SU-DHL-6 (cell line): ENCODE data around the gene GCNT4.

Experiments
- H2AFZ ChIP-seq: fragments of 200-600 bp; sonication (generic); 2 replicates; pipeline ENCODE4 v1.6.1; 2014; ENCODE audit warnings: low read depth, mild to moderate bottlenecking, moderate library complexity, mixed read lengths, antibody characterized with exemption, low read length; ENCODE audit not compliant: severe bottlenecking
- H3F3A ChIP-seq: fragments of 200-600 bp; shearing (Covaris generic); 2 replicates; pipeline ENCODE4 v1.6.0; 2016; ENCODE audit warnings: antibody characterized with exemption, mild to moderate bottlenecking; ENCODE audit not compliant: insufficient read depth
- H3K27ac ChIP-seq: fragments of 200-600 bp; sonication (generic); 2 replicates; pipeline ENCODE4 v1.5.1; 2016; ENCODE audit warnings: low read depth, mild to moderate bottlenecking, low read length, moderate library complexity, mixed read lengths
- H3K27me3 ChIP-seq: fragments of 200-600 bp; sonication (generic), shearing (Covaris generic); 2 replicates; pipeline ENCODE4 v1.6.0; 2014; ENCODE audit warnings: mild to moderate bottlenecking, low read length
- H3K36me3 ChIP-seq: fragments of 200-600 bp; sonication (generic); 2 replicates; pipeline ENCODE4 v1.6.1; 2014; ENCODE audit warnings: mild to moderate bottlenecking, low read length, mixed read lengths
- H3K4me2 ChIP-seq: fragments of 300-600, 200-600 bp; shearing (Covaris generic), sonication (generic); 2 replicates; pipeline ENCODE4 v1.6.0; 2014; ENCODE audit warnings: low read length, low read depth, mild to moderate bottlenecking; ENCODE audit not compliant: poor library complexity, severe bottlenecking
- H3K4me3 ChIP-seq: fragments of 200-600 bp; sonication (generic); 2 replicates; pipeline ENCODE4 v1.5.1; 2014; ENCODE audit warnings: antibody characterized with exemption, low read length, mild to moderate bottlenecking, mixed read lengths; ENCODE audit not compliant: insufficient read depth, poor library complexity, severe bottlenecking
- H3K79me2 ChIP-seq: fragments of 200-600 bp; sonication (generic); 2 replicates; pipeline ENCODE4 v1.6.1; 2014; ENCODE audit warnings: mild to moderate bottlenecking, low read length, moderate library complexity; ENCODE audit not compliant: insufficient read depth
- H3K9ac ChIP-seq: fragments of 200-600 bp; sonication (generic); 2 replicates; pipeline ENCODE4 v1.7.0; 2014; ENCODE audit warnings: mild to moderate bottlenecking, low read length
- H3K9me2 ChIP-seq: fragments of 200-600 bp; sonication (generic); replicated peaks from 2 replicates; pipeline ENCODE4 v1.6.1; 2014; ENCODE audit warnings: low read length; ENCODE audit not compliant: insufficient read depth
- H3K9me3 ChIP-seq: fragments of 200-600 bp; sonication (generic); 2 replicates; pipeline ENCODE4 v1.6.1; 2014; ENCODE audit warnings: low read length, mixed read lengths; ENCODE audit not compliant: insufficient read depth
- H4K20me1 ChIP-seq: fragments of 200-600 bp; sonication (generic); 2 replicates; pipeline ENCODE4 v1.6.1; 2014; ENCODE audit warnings: low read depth, mild to moderate bottlenecking, antibody characterized with exemption, low read length, moderate library complexity, mixed read lengths
- CTCF ChIP-seq: fragments of 200-600 bp; sonication (generic); IDR thresholded peaks from one replicate; pipeline ENCODE4 v1.5.1; 2017; ENCODE audit warnings: antibody characterized with exemption, mild to moderate bottlenecking, low read length, moderate library complexity; ENCODE audit not compliant: insufficient read depth, poor library complexity, severe bottlenecking
- EZH2phosphoT487 ChIP-seq: fragments of 200-600 bp; sonication (generic), shearing (Covaris generic); conservative IDR thresholded peaks from 2 replicates; pipeline ENCODE4 v1.6.1; 2018; ENCODE audit warnings: mild to moderate bottlenecking, antibody characterized with exemption, low read length, moderate library complexity, mixed read lengths

GCNT4 gene

GRCh38 chr5:75055727-75056144 lies 3.4 kb upstream of the GCNT4 start:
- no peaks in the 10 kb centered on the region for H3K9me2 ChIP-seq
- no peaks in the 10 kb centered on the region for H3K36me3 ChIP-seq
- H3K79me2 ChIP-seq = no peaks in the 10 kb centered on the region
- no peak overlapping the region for H3K4me2 ChIP-seq
- H3K4me3 ChIP-seq = no peak overlapping the region
- no peaks in the 10 kb centered on the region for H3K9me3 ChIP-seq
- H2AFZ ChIP-seq = no peak overlapping the region
- H3K9ac ChIP-seq = no peak overlapping the region
- no peaks in the 10 kb centered on the region for H4K20me1 ChIP-seq
- H3F3A ChIP-seq = no peaks in the 10 kb centered on the region
- H3K27ac ChIP-seq = no peak overlapping the region
- H3K27me3 ChIP-seq = no peaks in the 10 kb centered on the region
- TF ChIP-seq EZH2phosphoT487 (no peak), CTCF (no peak)

- Histone ChIP-seq H3K79me2 (no peaks in the 10 kb centered on the region), H3K4me3 (no peak overlapping the region), H3K4me2 (no peak overlapping the region), H4K20me1 (no peaks in the 10 kb centered on the region), H3F3A (no peaks in the 10 kb centered on the region), H3K9me3 (no peaks in the 10 kb centered on the region), H3K9me2 (no peaks in the 10 kb centered on the region), H3K36me3 (no peaks in the 10 kb centered on the region), H2AFZ (no peak overlapping the region), H3K27ac (no peak overlapping the region), H3K9ac (no peak overlapping the region), H3K27me3 (no peaks in the 10 kb centered on the region)
- no peak for TF ChIP-seq EZH2phosphoT487
- TF ChIP-seq CTCF = no peak
Measured at GRCh38 chr5:75054134-75054930, 2.0 kb upstream of the GCNT4 start.

GRCh38 chr5:75053304-75054133 lies 1.2 kb upstream of the GCNT4 start:
- Histone ChIP-seq H3K4me2 (no peak overlapping the region), H3K4me3 (no peak overlapping the region), H2AFZ (no peak overlapping the region), H3K9ac (no peak overlapping the region), H3K9me3 (no peaks in the 10 kb centered on the region), H3K9me2 (no peaks in the 10 kb centered on the region), H3K27ac (no peak overlapping the region), H3K27me3 (no peaks in the 10 kb centered on the region), H3F3A (no peaks in the 10 kb centered on the region), H3K79me2 (no peaks in the 10 kb centered on the region), H4K20me1 (no peaks in the 10 kb centered on the region), H3K36me3 (no peaks in the 10 kb centered on the region)
- TF ChIP-seq CTCF (no peak), EZH2phosphoT487 (no peak)
